K562 (cell line): Measurements from ENCODE around the gene IKBKE. TPM values are rescaled to one million over a fixed set of nuclear protein-coding genes. Genes with fewer than 3 reads are reported as not detected.

Experiments used
- ATF3 ChIP-seq, 2 experiments: fragments of 450-650 bp in 1 of 2; sonication (generic) in 1 of 2; formaldehyde crosslinking in 1 of 2; IDR thresholded peaks in 1 of 2; conservative IDR thresholded peaks in 1 of 2; 2 replicates each; pipeline versions ENCODE4 v1.6.1 to v1.8.1; 2016 to 2023; ENCODE audit warnings: mild to moderate bottlenecking in 2 of 2, moderate library complexity in 2 of 2, inconsistent platforms in 1 of 2, missing genetic modification reagents in 1 of 2
- FOXK2 ChIP-seq, 2 experiments: fragments of 450-650 bp; IDR thresholded peaks in 1 of 2; conservative IDR thresholded peaks in 1 of 2; 2 replicates each; pipeline ENCODE4 v1.6.1; 2016; ENCODE audit warnings: low read depth in 2 of 2, mild to moderate bottlenecking in 1 of 2
- FOXM1 ChIP-seq, 2 experiments: fragments of 450-650 bp in 1 of 2; sonication (generic) in 1 of 2; formaldehyde crosslinking in 1 of 2; IDR thresholded peaks; 2 replicates each; pipeline versions ENCODE4 v1.6.1 to v1.9.0; 2017 to 2022; ENCODE audit warnings: low read depth in 2 of 2, mild to moderate bottlenecking in 2 of 2, missing genetic modification reagents in 1 of 2, moderate library complexity in 1 of 2
- HEY1 ChIP-seq: fragments of 250-450 bp; sonication (Bioruptor Pico); IDR thresholded peaks from 2 replicates; pipeline ENCODE4 v1.5.0; 2020; ENCODE audit warnings: mild to moderate bottlenecking, moderate library complexity, borderline replicate concordance
- HMBOX1 ChIP-seq: sonication (generic); IDR thresholded peaks from 2 replicates; pipeline ENCODE4 v1.6.1; 2016
- HNRNPUL1 ChIP-seq: fragments of 200-400 bp; formaldehyde crosslinking; IDR thresholded peaks from 2 replicates; pipeline ENCODE4 v1.6.1; 2017; ENCODE audit warnings: low read length
- ILF3 ChIP-seq: fragments of 450-650 bp; IDR thresholded peaks from 2 replicates; pipeline ENCODE4 v1.6.1; 2018; ENCODE audit warnings: antibody characterized with exemption, mild to moderate bottlenecking, moderate library complexity, borderline replicate concordance
- KDM1A ChIP-seq, 2 experiments: fragments of 450-650 bp; IDR thresholded peaks; 2 replicates each; pipeline ENCODE4 v1.6.1; 2016; ENCODE audit warnings: mild to moderate bottlenecking in 2 of 2
- KLF13 ChIP-seq: fragments of 450-650 bp; IDR thresholded peaks from 2 replicates; pipeline ENCODE4 v1.6.1; 2016; ENCODE audit warnings: missing genetic modification characterization, low read depth, mild to moderate bottlenecking, missing compliant biosample characterization, moderate library complexity, borderline replicate concordance
- MYC ChIP-seq, 2 experiments: fragments of 250-450 bp in 1 of 2; sonication (Bioruptor Pico) in 1 of 2; IDR thresholded peaks; 2 replicates each; pipeline versions ENCODE4 v1.5.1 to v1.6.1; 2012 to 2021; ENCODE audit warnings: low read depth in 2 of 2, borderline replicate concordance in 1 of 2, improper control_type of control experiment in 1 of 2, low read length in 1 of 2, mild to moderate bottlenecking in 1 of 2, moderate library complexity in 1 of 2
- NFE2 ChIP-seq: IDR thresholded peaks from 2 replicates; pipeline ENCODE4 v1.6.1; 2014; ENCODE audit warnings: antibody characterized with exemption, low read depth
- NFIC ChIP-seq: fragments of 450-650 bp; IDR thresholded peaks from 2 replicates; pipeline ENCODE4 v1.6.1; 2017; ENCODE audit warnings: mild to moderate bottlenecking, inconsistent platforms
- NFIX ChIP-seq: fragments of 250-450 bp; sonication (Bioruptor Pico); IDR thresholded peaks from 2 replicates; pipeline ENCODE4 v1.4.0; 2020; ENCODE audit warnings: low read depth, mild to moderate bottlenecking, moderate library complexity
- RBM34 ChIP-seq: fragments of 200-400 bp; formaldehyde crosslinking; IDR thresholded peaks from 2 replicates; pipeline ENCODE4 v1.6.1; 2018; ENCODE audit warnings: low read length, borderline replicate concordance; ENCODE audit not compliant: insufficient read depth
- RCOR1 ChIP-seq, 2 experiments: IDR thresholded peaks; 2 replicates each; pipeline ENCODE4 v1.6.1; 2012; ENCODE audit warnings: low read depth in 2 of 2, low read length in 2 of 2, borderline replicate concordance in 1 of 2, improper control_type of control experiment in 1 of 2
- RUNX1 ChIP-seq: sonication (generic); IDR thresholded peaks from 2 replicates; pipeline ENCODE4 v1.6.1; 2016; ENCODE audit warnings: antibody characterized with exemption, low read depth
- ZBTB7A ChIP-seq: IDR thresholded peaks from 2 replicates; pipeline ENCODE4 v1.6.1; 2011; ENCODE audit warnings: low read depth, mild to moderate bottlenecking, low read length, moderate library complexity, borderline replicate concordance; ENCODE audit not compliant: control insufficient read depth
- ZC3H11A ChIP-seq: IDR thresholded peaks from 2 replicates; pipeline ENCODE4 v1.6.1; 2012; ENCODE audit warnings: low read depth, low read length, improper control_type of control experiment
- ZNF124 ChIP-seq: sonication (generic); formaldehyde crosslinking; IDR thresholded peaks from 2 replicates; pipeline ENCODE4 v1.8.1; 2022; ENCODE audit warnings: missing genetic modification reagents
- ZNF699 ChIP-seq: fragments of 250-450 bp; sonication (Bioruptor Pico); IDR thresholded peaks from 2 replicates; pipeline ENCODE4 v1.8.0; 2021; ENCODE audit warnings: mild to moderate bottlenecking, moderate library complexity; ENCODE audit not compliant: insufficient replicate concordance
- polyA plus RNA-seq, 8 experiments: library from polyadenylated mRNA; depleted of rRNA in 4 of 8; stranded (reverse) in 5 of 8; unstranded in 3 of 8; fragments of >200 nt; fragmentation: Nextera tagmentation in 2 of 8; fragmentation: Illumina TruSeq in 1 of 8; extraction: Ambion mirVana in 2 of 8; extraction: Trizol in 1 of 8; gene quantifications; 2 replicates each; pipeline versions ENCODE4 v1.2.1 to v1.2.3, GENCODE V29; 2011 to 2014; ENCODE audit warnings: inconsistent platforms in 1 of 8, missing spikeins in 1 of 8
- total RNA-seq, 7 experiments: library from RNA; depleted of rRNA in 6 of 7; stranded (reverse); fragments of >200 nt in 6 of 7; fragmentation: Illumina TruSeq in 2 of 7; extraction: Trizol in 2 of 7; gene quantifications; 2 replicates each; pipeline versions ENCODE4 v1.2.1 to v1.2.3, GENCODE V29; 2011 to 2021; ENCODE audit warnings: low replicate concordance in 1 of 7
- TF ChIP-seq, protein P1 (sequence below): sonication (generic); formaldehyde crosslinking; IDR thresholded peaks from 2 replicates; pipeline ENCODE4 v1.8.0; 2022; ENCODE audit warnings: missing genetic modification reagents, mild to moderate bottlenecking, moderate library complexity, borderline replicate concordance
- TF ChIP-seq, protein P2 (sequence below): fragments of 250-450 bp; sonication (Bioruptor Pico); IDR thresholded peaks from 2 replicates; pipeline ENCODE4 v1.4.0; 2020; ENCODE audit warnings: borderline replicate concordance

The IKBKE gene
- total and polyA plus RNA-seq, 9 of the 15 experiments (the other 6 are each of a cell fraction or from before 2014, with no cell fraction given) = 2.3 to 9.0 (median 4.8) TPM

- TF ChIP-seq KLF13 (tag) (no peak), ZBTB7A (peak; percentile 41; the same call in 1 of the 2 replicates), FOXM1 (IDR thresholded peaks at IDR 0.05; ENCODE audit: low read depth) (peak; percentile 39; the same call in 1 of the 2 replicates), FOXM1 (CRISPR knock-in tag; IDR thresholded peaks at IDR 0.05; ENCODE audit: low read depth) (no peak), NFIX (CRISPR knock-in tag) (peak; percentile 99), HEY1 (CRISPR knock-in tag) (no peak), ATF3 (IDR thresholded peaks at IDR 0.05) (peak; percentile 48; the same call in 1 of the 2 replicates), ATF3 (CRISPR knock-in tag; conservative IDR thresholded peaks at IDR 0.05) (no peak), ZC3H11A (no peak), FOXK2 (conservative IDR thresholded peaks at IDR 0.05 in 1 of 2, IDR thresholded peaks at IDR 0.05 in 1 of 2; ENCODE audit: low read depth in 2 of 2) (peak in 1 of 2 experiments; percentile 11; a peak in 1 of 4 replicates), NFE2 (peak; percentile 52), HMBOX1 (0 out of 2 replicates have a peak, but pooled peaks have one; percentile 30), ILF3 (no peak), MYC (IDR thresholded peaks at IDR 0.05; ENCODE audit: low read depth, low read length) (0 out of 2 replicates have a peak, but pooled peaks have one; percentile 4), MYC (CRISPR knock-in tag; IDR thresholded peaks at IDR 0.05; ENCODE audit: borderline replicate concordance, low read depth) (no peak), ZNF124 (CRISPR knock-in tag) (no peak), NFIC (peak; percentile 100), RBM34 (no peak), HNRNPUL1 (no peak), ZNF699 (CRISPR knock-in tag) (no peak), RCOR1 (IDR thresholded peaks at IDR 0.05; ENCODE audit: borderline replicate concordance in 1 of 2, low read depth in 2 of 2, low read length in 2 of 2) (peak in 1 of 2 experiments; percentile 85; a peak in 2 of 4 replicates), KDM1A (IDR thresholded peaks at IDR 0.05) (peak; percentile 74 to 75; a peak in 2 of 4 replicates), RUNX1 (no peak)
- TF ChIP-seq, protein P1, sequence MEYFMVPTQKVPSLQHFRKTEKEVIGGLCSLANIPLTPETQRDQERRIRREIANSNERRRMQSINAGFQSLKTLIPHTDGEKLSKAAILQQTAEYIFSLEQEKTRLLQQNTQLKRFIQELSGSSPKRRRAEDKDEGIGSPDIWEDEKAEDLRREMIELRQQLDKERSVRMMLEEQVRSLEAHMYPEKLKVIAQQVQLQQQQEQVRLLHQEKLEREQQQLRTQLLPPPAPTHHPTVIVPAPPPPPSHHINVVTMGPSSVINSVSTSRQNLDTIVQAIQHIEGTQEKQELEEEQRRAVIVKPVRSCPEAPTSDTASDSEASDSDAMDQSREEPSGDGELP = peak; percentile 65; the same call in 1 of the 2 replicates
- TF ChIP-seq, protein P2, sequence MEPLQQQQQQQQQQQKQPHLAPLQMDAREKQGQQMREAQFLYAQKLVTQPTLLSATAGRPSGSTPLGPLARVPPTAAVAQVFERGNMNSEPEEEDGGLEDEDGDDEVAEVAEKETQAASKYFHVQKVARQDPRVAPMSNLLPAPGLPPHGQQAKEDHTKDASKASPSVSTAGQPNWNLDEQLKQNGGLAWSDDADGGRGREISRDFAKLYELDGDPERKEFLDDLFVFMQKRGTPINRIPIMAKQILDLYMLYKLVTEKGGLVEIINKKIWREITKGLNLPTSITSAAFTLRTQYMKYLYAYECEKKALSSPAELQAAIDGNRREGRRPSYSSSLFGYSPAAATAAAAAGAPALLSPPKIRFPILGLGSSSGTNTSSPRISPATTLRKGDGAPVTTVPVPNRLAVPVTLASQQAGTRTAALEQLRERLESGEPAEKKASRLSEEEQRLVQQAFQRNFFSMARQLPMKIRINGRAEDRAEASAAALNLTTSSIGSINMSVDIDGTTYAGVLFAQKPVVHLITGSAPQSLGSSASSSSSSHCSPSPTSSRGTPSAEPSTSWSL (CRISPR knock-in tag) = no peak
Observed at GRCh38 chr1:206455666-206456344, 14.5 kb upstream of the IKBKE start (continued).
